ENCODE results near the gene ATP1B3.
"Not testable (repeated sequence)": the region's sequence is repeated elsewhere in the genome, so short reads cannot be mapped to it uniquely, and the experiment has no call there.

ATP1B3 gene

DNA sequence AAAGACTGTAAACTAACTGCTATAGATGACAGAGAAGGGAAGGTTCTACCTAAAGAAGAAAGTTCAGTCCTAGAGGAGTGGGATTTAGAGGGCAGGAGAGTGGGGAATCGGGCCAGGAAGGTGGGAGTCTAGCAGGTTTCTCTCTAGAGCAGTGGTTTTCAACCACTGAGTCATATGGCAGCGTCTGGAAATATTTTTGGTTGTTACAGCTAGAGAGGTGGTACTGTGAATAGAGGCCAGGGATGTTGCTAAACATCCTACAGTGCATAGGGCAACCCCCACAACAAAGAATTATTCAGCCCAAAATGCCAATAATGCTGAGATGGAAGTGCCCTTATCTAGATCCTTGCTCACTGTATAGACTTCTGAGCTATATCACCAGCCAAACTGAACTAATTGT, 28.7 kb downstream of the ATP1B3 start:
- DNase-seq (ENCODE audit: low spot score) = no peak

DNA sequence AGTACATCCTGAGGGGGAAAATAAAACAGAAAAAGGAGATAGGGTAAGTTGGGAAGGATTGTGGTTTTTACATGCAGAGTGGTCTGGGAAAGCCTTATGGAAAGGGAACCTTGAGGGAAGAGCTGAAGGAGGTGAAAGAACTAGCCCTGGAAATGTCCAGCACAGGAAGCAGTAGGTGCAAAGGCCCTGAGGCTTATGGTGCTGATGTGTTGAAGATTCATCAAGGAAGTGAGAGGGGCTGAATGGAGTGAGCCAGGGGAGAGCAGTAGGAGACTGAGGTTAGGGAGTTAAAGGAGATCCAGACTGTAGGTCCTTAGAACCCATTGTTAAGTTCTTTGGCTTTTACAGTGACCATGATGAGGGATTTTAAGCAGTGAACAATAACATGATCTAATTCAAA, 33.0 kb downstream of the ATP1B3 start:
- no peak for DNase-seq (ENCODE audit: low spot score)

DNA sequence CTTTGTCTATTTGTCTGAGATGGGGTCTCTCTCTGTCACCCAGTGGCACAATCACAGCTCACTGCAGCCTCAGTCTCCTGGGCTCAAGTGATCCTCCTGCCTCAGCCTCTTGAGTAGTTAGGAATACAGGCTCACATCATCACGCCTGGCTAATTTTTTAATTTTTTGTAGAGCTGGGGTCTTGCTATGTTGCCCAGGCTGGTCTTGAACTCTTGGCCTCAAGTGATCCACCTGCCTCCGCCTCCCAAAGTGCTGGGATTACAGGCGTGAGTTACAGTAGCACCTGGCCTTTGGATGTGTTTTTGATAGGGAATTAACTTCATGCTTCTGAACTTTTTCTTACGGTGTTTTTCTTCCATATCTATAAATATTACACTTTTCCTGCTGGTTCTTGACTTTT, 33.5 kb downstream of the ATP1B3 start:
- DNase-seq (ENCODE audit: low spot score) = not testable (repeated sequence)

DNA sequence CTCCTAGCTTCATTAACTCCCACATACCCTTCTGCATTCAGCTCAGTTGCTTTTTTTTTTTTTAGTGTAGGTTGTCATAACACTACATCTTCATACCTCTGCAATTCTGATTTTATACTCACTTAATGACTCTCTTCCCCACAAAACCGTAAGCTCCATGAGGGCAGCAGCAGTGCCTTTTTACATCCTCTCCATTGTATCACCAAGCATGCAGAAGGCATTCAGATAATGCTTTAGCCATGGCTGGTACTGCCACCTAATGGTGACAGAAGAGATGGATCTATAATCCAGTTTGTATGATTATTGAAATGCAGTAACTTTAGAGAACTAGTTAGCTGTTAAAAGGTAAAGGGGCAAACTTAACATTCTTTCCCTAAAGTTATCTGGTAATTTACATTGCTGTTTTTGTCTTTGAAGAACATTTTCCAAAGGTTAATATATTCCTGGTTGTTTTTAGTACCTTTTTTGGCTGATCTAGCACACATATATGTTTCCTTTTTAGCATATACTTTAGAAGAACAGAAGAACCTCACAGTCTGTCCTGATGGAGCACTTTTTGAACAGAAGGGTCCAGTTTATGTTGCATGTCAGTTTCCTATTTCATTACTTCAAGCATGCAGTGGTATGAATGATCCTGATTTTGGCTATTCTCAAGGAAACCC, 36.8 kb downstream of the ATP1B3 start:
- DNase-seq (ENCODE audit: low spot score) = peak; percentile 60

DNA sequence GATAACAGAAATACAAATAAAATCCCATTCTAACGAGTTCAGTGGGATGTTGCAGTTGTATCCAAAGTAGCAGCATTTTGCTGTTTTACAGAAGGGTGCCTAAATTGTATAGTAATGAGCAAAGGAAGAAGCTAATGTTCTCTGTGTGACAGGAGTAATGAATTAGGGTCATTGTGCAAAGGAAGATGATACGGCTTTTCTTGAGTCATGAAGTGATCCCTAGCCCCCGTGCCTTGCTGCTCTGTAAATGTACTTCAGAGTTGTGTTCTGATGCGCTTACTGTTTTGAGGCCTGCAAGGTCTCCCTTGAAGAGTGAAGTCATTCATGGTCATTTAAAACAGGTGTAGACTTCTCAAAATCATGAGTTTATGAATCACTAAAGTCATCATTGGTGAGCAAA, 37.9 kb downstream of the ATP1B3 start:
- no peak for DNase-seq (ENCODE audit: low spot score)

DNA sequence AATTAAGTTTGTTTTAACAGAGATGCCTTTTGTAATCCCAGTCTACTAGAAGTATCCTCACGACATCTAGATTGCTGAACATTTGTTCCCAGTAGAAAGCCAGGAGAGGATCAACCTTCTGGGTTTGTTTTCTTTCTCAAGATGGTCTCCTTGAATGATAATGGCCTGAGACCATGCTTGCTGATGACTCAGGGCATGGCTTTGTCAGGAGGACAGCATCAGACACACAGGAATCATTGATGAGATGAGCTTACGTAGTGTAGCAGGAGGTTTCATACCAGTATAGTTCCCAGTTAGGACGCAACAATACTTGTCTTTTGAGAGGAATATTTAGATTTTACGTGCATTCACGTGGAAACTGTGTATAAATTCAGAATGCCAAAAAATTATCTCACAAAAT, 38.6 kb downstream of the ATP1B3 start:
- no peak for DNase-seq (ENCODE audit: low spot score)

DNA sequence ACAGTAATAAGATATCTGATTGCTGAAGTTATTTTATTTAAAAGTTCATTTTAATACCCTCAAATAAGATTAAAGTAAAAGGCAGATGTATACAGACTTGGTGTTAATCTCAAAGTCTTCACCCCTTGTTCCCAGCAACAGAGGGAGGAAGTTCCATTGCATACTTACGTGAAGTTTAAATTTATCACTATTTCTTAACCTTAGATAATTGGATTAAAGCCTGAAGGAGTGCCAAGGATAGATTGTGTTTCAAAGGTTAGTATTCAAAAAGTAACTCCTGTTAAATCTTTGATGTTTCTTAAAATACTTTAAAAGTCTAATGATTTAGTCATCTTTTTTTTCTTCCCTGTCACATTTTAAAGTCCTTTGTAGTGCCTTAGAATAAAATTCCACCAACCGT, 39.3 kb downstream of the ATP1B3 start:
- no peak for DNase-seq (ENCODE audit: low spot score)

DNA sequence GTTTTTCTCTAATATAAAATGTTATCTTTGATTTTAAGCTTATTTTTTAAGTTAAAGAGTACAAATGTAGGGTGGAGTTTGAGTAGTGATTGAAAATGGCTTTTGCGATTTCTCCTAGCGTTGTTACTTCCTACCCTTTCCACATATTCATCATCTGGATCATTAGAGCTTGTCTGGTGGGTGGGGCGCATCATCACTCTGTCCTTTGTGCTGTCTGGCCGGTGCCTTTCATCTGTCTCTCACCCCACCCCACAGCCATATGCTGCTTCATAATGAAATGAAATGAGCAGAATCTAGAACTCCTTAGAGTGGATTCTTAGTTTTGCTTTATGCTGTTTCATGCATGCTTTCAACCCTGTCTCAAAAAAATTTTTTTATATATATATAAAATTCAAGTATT, 44.3 kb downstream of the ATP1B3 start:
- no peak for DNase-seq (ENCODE audit: low spot score)

DNA sequence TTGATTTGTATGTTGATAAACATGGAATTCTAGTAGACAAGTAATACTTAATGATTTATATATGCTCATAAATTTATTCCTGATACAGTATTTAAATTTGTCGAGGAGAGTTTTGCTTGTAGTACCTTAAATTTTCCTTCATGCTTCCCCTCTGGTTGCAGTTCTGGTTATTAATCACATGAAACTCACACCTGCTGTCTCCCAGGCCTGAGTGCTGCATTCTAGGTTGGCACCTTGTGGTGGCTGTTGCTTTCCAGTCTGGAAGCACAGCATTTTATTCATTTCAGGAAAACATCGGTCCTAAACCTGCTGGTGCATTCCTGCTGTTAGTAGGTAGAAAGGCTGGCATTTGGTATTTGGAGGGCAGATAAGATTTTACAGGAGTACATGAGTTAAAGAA, 44.9 kb downstream of the ATP1B3 start:
- DNase-seq (ENCODE audit: low spot score) = no peak

DNA sequence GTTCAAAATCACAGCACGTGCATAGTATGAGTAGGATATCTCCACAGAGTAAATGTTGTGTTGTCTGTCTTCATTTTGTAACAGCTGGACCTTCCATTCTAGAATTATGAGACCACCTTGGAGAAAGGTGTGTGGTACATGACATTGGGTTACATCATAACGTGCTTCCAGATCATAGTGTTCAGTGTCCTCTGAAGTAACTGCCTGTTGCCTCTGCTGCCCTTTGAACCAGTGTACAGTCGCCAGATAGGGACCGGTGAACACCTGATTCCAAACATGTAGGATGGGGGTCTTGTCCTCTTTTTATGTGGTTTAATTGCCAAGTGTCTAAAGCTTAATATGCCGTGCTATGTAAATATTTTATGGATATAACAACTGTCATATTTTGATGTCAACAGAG, 49.2 kb downstream of the ATP1B3 start:
- DNase-seq (ENCODE audit: low spot score) = not testable (repeated sequence)

DNA sequence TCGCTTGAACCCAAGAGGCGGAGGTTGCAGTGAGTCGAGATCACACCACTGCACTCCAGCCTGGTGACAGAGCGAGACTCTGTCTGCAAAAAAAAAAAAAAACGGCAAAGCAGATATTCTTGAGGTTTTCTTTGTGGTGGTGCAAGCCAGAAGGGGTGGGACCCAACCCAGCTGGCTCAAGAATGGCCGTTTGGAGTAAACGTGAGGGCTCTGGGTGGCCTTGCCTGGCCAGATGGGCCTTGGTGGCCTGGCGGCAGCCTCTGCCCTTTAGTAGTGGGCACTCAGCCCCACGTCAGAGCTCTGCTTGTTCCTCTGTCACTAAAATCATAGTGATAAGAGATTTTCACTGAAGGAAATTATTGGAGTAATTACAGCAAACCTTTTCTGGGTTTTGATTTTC, 50.5 kb downstream of the ATP1B3 start:
- DNase-seq (ENCODE audit: low spot score) = no peak

DNA sequence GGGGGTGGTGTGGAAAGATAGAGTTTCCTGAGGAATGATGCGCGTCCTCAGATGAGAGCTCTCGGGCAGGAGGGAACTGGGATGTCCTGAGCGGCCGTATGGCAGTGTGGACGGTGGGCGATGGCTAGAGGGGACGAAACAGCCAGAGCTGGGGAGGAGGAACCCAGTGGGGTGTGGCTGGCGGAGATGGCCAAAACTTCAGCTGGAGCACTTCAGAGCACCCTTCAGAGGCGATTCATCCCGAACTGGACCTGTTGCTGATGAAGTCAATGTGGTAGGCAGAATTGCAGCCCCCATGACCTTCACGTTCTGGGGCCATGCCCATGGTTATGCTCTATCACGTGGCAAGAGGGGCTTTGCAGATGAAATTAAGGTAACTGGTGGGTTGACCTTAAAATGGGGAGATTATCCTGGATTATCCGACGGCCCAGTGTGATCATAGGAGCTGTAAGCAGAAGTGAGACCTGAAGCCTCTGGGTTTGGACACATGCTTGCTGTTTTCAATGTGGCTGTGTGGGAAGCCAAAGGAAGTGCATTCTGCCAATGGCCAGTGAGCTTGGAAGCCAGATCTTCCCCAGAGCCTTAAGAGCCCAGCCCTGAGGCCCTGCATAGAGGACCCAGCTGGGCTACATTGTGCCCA, 52.3 kb downstream of the ATP1B3 start:
- no peak for DNase-seq (ENCODE audit: low spot score)

DNA sequence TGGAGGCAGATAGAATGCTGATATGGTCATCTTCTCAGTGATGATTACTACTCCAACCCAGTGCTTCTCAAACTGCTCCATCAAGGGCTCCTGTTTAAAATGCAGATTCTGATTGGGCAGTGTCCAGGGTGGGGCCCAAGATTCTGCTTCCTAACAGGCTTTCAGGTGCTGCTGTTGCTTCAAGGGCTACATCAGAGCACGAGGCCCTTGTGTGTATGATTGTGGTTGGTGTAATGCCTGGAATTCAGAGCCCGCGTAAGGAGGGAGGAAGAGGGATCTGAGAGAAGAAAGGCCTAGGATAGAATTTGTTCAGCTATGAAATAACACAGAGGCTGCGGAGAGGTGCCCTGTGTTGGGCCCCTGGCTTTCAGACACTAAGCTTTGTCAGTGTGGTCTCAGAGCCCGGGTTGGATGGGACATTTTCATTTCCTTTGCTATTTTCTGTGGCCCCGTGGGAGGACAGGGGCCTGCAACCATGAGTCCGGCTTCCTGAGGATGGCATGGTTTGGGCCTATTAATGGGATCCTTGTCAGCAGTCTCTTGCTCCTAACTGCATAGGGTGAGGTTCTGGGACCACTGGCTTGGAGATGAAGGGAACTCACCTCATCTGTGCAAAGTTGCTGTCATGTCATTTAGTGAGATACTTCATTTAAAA, 53.0 kb downstream of the ATP1B3 start:
- DNase-seq (ENCODE audit: low spot score) = no peak

DNA sequence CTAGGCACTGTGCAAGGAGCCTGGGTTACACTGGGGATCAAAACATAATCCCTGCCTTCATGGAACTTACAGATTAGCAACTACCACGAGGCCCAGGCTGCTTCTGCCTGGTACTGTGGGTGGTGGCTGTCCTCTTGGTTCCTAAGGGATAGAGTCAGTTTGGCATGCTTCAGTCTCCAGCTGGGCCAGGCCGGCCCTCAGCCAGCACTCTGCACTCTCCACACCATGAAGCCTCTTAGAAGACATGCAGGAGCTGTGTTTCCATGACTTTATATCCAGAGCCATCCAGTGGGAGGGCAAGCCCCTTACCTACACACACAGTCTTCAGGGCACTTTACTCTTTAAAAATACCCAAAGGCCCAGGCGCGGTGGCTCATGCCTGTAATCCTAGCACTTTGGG, 54.4 kb downstream of the ATP1B3 start:
- no peak for DNase-seq (ENCODE audit: low spot score)

DNA sequence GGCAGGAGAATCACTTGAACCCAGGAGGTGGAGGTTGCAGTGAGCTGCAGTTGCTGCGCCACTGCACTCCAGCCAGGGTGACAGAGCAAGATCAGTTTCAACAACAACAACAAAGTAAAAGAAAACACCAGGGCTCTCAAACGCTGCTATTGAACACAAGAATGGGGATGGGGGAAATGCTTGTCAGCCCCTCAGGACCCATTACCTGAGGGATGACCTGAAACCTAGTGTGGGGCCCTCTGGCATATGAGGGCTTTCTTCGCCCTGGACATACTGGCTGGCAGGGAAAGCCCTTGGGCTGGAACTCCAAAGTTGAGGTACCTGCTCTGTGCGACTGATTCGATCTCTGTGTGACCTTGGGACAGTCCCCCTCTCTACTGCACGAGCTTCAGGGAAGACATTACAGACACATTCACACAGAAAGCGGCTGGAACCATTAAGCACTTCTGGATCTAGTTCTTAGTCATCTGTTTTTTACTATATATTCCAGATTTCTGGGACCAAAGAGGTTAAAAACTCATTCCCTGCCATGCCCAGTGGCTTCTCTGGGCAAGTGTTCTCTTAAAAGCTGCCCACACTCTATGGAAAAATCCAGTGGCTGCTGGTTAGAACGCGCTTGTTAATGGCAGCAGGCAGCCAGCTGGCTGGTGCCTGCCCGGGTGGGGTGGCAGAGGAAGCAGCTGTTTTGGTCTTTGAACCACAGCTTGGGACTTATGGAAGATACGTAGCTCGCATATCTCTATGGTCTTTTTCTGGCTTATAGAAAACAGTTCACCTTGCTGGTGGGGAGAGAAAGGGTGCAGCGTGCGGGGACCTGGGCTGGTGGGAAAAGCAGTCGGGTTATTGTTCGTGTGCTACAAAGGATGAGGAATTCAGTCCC, 57.2 kb downstream of the ATP1B3 start:
- no peak for DNase-seq (ENCODE audit: low spot score)

DNA sequence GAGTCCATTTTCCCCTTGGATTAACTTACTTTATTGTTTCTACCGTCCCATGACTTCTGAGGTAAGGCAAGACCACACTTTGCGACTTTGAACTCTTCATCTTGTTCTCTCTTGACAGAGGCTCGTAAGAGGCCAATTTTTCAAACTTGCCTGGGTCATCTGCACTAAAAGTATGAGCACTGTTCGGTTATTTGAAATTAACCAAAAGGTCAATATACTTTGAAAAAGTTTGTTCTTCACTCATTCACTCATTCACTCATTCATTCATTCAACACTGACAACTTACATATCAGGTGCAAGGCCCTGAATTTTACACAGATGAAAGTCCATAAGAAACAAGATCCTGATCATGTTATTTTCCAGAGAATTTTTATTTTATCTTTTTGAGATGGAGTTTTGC, 57.9 kb downstream of the ATP1B3 start:
- no peak for DNase-seq (ENCODE audit: low spot score)

DNA sequence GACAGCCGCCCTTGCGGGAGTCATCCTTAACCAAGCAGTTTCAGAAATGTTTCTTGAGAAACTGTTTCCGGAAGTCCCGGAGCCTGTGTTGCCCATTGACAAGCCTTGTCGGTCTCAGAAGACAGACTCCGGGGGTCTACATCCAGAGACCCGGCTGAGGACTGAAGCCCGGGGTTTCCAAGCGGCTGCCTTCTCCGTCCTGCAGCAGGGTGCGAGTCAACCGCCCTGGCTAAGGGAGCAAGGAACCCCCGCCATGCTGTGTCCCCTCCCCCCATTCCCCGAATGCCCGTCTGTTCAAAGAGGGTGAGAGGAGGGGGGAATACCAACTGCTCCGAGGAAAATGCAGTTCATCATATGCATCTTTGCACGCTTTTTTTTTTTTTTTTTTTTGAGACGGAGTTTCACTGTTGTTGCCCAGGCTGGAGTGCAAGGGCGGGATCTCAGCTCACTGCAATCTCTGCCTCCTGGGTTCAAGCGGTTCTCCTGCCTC, 61.6 kb downstream of the ATP1B3 start:
- DNase-seq (ENCODE audit: low spot score) = no peak

DNA sequence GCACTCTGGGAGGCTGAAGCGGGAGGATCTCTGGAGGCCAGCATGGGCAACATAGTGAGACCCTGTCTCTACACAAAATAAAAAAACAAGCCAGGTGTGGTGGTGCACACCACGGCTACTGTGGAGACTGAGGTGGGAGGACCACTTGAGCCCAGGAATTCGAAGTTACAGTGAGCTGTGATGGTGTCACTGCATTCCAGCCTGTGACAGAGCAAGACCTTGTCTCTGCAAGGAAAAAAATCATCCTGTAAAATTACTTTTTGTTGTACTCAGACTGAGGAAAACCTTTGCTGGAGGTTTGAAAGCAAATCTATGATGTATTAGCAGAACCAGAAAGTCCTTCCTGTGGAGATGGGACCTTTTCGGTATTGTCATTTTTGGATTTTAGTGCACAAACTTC, 63.3 kb downstream of the ATP1B3 start:
- DNase-seq (ENCODE audit: low spot score) = no peak

DNA sequence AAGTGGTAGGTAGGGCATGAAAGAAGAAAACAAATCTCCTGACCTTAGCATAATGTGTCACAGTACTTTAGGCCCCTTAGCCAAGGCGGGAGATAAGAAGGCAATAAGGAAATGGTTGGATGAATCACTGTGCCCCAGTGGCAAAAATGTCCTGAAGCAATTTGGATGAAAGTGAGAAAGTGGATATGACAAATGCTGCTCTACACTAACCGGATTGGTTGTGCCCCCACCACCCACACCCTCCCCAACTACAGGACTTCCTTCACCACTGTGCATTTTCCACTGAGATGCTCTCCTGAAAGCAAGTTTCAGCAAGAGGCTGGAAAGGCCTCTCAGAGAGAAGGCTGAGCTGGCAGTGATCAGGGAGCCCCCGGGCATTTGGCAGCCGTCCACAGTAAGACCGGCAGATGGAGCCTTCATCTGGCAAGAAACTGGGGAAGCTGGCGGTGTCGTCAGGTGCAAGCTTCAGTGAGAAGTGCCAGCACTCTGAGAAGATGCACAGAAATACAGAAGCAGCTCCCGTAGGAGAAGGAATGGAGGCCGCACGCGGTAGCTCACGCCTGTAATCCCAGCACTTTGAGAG, 63.8 kb downstream of the ATP1B3 start:
- peak; percentile 75 for DNase-seq (ENCODE audit: low spot score)

DNA sequence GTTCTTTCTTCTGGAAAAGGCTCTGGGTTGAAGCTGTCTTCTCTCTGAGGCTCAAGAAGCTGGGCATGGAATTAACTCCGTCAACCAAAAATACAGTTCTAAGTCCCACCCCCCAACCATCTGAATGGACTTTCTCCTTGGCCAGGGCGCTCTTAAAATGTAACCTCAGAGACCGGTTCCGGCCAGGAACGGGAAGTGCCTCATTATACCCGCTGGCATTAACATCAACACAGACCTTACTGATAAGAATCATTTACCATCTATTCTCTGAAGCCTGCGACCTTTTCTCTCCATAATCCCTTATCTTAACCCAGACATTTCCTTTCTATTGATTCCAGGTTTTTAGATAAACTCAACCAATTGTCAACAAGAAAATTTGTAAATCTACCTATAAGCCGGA, 64.7 kb downstream of the ATP1B3 start:
- peak; percentile 21 for DNase-seq (ENCODE audit: low spot score)

DNA sequence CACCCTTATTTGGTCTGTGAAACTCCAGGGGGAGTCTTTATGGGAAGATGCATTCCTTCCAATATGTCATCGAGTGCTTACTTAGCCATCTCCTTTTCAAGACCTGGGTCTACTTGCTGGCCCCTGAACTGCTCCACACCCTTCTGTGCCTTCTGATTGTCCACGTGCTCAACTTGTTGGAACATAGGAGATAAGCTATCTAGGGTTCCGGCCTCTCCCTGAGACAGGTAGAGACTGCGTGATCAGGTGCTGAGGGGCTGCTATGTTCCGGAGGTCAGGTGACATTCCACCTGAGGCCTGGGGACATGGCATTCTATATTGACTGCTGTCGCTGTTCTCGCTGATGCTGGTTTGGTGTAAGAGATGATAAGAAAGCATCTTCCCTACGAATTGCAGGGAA, 65.6 kb downstream of the ATP1B3 start:
- DNase-seq (ENCODE audit: low spot score) = no peak

All from kidney capillary endothelial cell (primary cell).